ENCODE data around the gene SLC35E4. TPM values are rescaled to one million over a fixed set of nuclear protein-coding genes. Genes with fewer than 3 reads are reported as not detected.

The SLC35E4 gene
- total and polyA plus RNA-seq, 9 of the 15 experiments (the other 6 are each of a cell fraction or from before 2014, with no cell fraction given), result 0.06 to 2.3 (median 0.86) TPM; not detected in 1

GRCh38 chr22:30591588-30592359 is 43.8 kb upstream of the SLC35E4 start, which contains the start of gene PES1 (continued):
- TF ChIP-seq ZBTB11 (CRISPR knock-in tag; IDR thresholded peaks at IDR 0.05), result peak in 1 of 3 experiments; percentile 43; a peak in 1 of 6 replicates
- TF ChIP-seq NFE2L1 (tag; IDR thresholded peaks at IDR 0.05; ENCODE audit: borderline replicate concordance, low read depth), result no peak
- no peak for TF ChIP-seq NR2C1 (IDR thresholded peaks at IDR 0.05)
- TF ChIP-seq NR2C1 (tag; IDR thresholded peaks at IDR 0.05), result peak; percentile 55; the same call in 1 of the 2 replicates
- no peak for TF ChIP-seq SRF (CRISPR knock-in tag; IDR thresholded peaks at IDR 0.05)
- TF ChIP-seq ZNF253 (CRISPR knock-in tag; conservative IDR thresholded peaks at IDR 0.05), result no peak
- TF ChIP-seq ATF4 (CRISPR knock-in tag; IDR thresholded peaks at IDR 0.05), result no peak
- TF ChIP-seq ZBTB12 (CRISPR knock-in tag; IDR thresholded peaks at IDR 0.05), result peak; percentile 94
- TF ChIP-seq KLF16 (IDR thresholded peaks at IDR 0.05), result no peak
- TF ChIP-seq RBFOX2 (IDR thresholded peaks at IDR 0.05; ENCODE audit: low read depth, low read length), result peak; percentile 76
- TF ChIP-seq PRMT5 (CRISPR knock-in tag; IDR thresholded peaks at IDR 0.05), result no peak
- peak; percentile 95 for TF ChIP-seq NKRF (IDR thresholded peaks at IDR 0.05; ENCODE audit: borderline replicate concordance)
- TF ChIP-seq GATAD2B (IDR thresholded peaks at IDR 0.05; ENCODE audit: borderline replicate concordance), result 0 out of 2 replicates have a peak, but pooled peaks have one; percentile 31
- TF ChIP-seq ZNF277 (CRISPR knock-in tag; IDR thresholded peaks at IDR 0.05; ENCODE audit: borderline replicate concordance), result no peak
- TF ChIP-seq ZNF311 (CRISPR knock-in tag; IDR thresholded peaks at IDR 0.05), result no peak
- TF ChIP-seq JUN (IDR thresholded peaks at IDR 0.05; ENCODE audit: borderline replicate concordance, low read depth, low read length), result 0 out of 2 replicates have a peak, but pooled peaks have one; percentile 50
- TF ChIP-seq JUN (CRISPR knock-in tag; IDR thresholded peaks at IDR 0.05; ENCODE audit: borderline replicate concordance), result no peak
